BLaER1 treated with 17β-estradiol and CSF1 and Interleukin-3, amounts not matched to agents 10 nM and 100 nM (cell line): Measurements from ENCODE around the gene CCNT2.

ENCODE experiments used
- H3K27ac ChIP-seq, 11 experiments: shearing (Covaris generic); formaldehyde crosslinking; 2 replicates each; pipeline ENCODE4 v1.8.1; 2022
- H3K27me3 ChIP-seq, 11 experiments: shearing (Covaris generic); formaldehyde crosslinking; 2 replicates each; pipeline ENCODE4 v1.8.1; 2022
- H3K36me3 ChIP-seq, 11 experiments: shearing (Covaris generic); formaldehyde crosslinking; 2 replicates each; pipeline ENCODE4 v1.8.1; 2022
- H3K4me1 ChIP-seq, 10 experiments: shearing (Covaris generic); formaldehyde crosslinking; 2 replicates each; pipeline ENCODE4 v1.8.1; 2022
- H3K4me2 ChIP-seq, 11 experiments: shearing (Covaris generic); formaldehyde crosslinking; 2 replicates each; pipeline ENCODE4 v1.8.1; 2022
- H3K4me3 ChIP-seq, 10 experiments: shearing (Covaris generic); formaldehyde crosslinking; 2 replicates each; pipeline ENCODE4 v1.8.1; 2022
- H3K9ac ChIP-seq, 11 experiments: shearing (Covaris generic); formaldehyde crosslinking; 2 replicates each; pipeline ENCODE4 v1.8.1; 2022
- H3K9me3 ChIP-seq, 11 experiments: shearing (Covaris generic); formaldehyde crosslinking; replicated peaks in 1 of 11; 2 replicates each; pipeline ENCODE4 v1.8.1; 2022
- H4K20me1 ChIP-seq, 11 experiments: shearing (Covaris generic); formaldehyde crosslinking; 2 replicates each; pipeline ENCODE4 v1.8.1; 2022
- Cebpa-rat ChIP-seq, 11 experiments: shearing (Covaris generic); IDR thresholded peaks; 2 replicates each; pipeline ENCODE4 v1.8.1; 2022

The CCNT2 gene

DNA sequence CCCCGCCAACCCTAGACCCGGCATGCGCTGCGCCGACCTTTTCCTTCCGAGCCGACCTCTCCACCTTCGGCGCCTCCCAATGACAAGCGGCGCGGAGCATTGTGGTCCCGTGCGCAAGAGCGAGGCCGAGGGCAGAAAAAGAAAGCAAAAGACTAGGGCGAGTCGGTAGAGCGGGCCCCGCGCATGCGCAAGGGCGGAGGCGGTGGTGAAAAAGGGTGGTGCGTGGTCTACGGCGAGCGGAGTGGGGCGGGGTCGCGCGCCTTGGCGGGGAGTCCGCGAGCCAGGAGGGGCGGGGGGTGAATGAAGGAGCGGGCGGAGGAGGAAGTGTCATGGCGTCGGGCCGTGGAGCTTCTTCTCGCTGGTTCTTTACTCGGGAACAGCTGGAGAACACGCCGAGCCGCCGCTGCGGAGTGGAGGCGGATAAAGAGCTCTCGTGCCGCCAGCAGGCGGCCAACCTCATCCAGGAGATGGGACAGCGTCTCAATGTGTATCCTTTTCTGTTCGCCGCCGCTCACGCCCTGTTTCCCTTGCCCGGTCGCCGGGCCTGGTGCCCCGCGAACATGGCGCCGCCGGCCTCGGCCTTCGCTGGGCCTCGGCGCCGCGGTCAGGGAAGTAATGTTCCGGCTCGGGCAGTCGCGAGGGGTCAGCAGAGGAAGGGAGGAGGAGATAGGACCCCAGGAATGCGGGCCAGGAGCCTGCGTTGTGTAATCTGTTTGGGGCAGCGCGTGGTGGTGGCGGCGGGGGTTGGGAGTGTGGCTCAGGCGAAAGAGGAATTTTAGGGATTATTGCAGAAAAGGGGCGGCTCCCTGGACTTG, at the start of gene CCNT2:
Gene CCNT2, plus strand, starts transcription at position 297 of the 815 bp plus-strand sequence. Its CDS starts 33 bp downstream, at position 330.
- no peaks in the 10 kb centered on the region for H3K27me3 ChIP-seq
- peak within 1 kb of the TSS; percentile 93 to 100 (median 99) for H3K9ac ChIP-seq
- peaks cover 21 to 49% (median 32%) of the 10 kb centered on the region in 10 experiments for H3K4me1 ChIP-seq
- H3K4me3 ChIP-seq = peak within 1 kb of the TSS; percentile 73 to 98 (median 94)
- peak within 1 kb of the TSS; percentile 87 to 99 (median 92) for H3K4me2 ChIP-seq
- peaks cover 36 to 44% (median 43%) of the 10 kb centered on the region in 11 experiments for H4K20me1 ChIP-seq
- H3K36me3 ChIP-seq = peaks cover 16 to 42% (median 29%) of the 10 kb centered on the region in 11 experiments; a peak in 21 of 22 replicates
- peak within 1 kb of the TSS; percentile 95 to 100 (median 99) for H3K27ac ChIP-seq
- peaks cover 0 to 6% (median 0%) of the 10 kb centered on the region in 11 experiments; a peak in 3 of 22 replicates for H3K9me3 ChIP-seq
- no peak for TF ChIP-seq Cebpa-rat (IDR thresholded peaks at IDR 0.05)

DNA sequence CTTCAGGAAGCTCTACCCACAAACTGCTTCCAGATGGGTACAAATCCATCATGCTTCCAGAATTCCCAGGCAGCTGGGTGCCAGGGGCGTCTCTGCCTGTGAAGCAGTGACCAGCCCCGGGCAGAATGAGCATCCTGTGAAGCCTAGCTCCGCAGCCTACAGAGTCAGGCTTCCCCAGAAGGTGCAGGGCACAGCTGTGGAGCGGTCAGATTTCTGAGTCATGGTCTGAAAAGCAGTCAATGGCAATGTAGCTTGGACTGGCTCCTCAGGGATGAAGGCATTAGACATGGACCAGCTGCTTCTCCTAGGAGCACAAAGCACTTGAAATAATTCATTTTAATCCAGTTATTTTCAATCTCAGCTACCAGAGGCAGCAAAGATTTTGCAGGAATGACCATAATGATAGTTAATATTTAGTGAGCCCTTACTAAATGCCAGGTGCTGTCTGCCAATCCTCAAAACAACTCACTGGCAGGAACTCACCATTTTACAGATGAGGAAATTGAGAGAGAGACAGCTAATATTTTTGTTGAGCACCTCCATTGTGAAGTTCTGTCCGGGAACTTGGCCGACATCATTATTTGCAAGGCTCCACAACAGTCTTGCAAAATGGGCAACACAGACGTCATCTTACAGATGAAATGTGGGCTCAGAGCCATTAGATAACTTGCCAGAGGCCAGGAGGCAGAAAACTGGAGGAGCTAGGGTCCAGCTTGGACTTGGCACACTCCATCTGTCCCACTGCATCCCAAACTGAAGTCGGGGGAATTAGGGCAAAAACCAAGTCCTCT, 48.5 kb upstream of the CCNT2 start:
- Histone ChIP-seq H4K20me1 (no peaks in the 10 kb centered on the region), H3K36me3 (no peaks in the 10 kb centered on the region), H3K27ac (no peak overlapping the region), H3K4me2 (no peak overlapping the region), H3K9me3 (no peaks in the 10 kb centered on the region), H3K4me1 (no peaks in the 10 kb centered on the region), H3K4me3 (no peak overlapping the region), H3K27me3 (no peaks in the 10 kb centered on the region), H3K9ac (no peak overlapping the region)
- TF ChIP-seq Cebpa-rat (IDR thresholded peaks at IDR 0.05) = no peak

DNA sequence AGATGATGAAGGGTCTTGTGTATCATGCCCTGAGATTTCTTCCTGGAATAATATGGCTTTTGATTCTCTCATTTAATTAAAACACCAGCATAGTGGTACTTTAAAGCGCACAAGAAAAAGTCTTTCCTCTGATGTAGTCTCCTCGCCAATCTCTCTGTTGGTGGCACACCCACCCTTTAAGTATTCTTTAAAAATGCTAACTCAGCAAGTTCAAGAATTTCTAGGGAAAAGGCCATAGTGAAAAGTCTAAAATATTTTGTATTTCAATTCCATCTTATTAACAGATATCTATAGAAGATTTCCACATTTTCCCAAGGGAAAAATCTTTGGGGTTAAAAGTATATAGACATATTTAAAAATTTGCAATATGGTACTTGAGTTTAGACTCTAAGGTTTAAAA, 45.5 kb upstream of the CCNT2 start:
- TF ChIP-seq Cebpa-rat (IDR thresholded peaks at IDR 0.05) = no peak
- no peaks in the 10 kb centered on the region for H3K36me3 ChIP-seq

DNA sequence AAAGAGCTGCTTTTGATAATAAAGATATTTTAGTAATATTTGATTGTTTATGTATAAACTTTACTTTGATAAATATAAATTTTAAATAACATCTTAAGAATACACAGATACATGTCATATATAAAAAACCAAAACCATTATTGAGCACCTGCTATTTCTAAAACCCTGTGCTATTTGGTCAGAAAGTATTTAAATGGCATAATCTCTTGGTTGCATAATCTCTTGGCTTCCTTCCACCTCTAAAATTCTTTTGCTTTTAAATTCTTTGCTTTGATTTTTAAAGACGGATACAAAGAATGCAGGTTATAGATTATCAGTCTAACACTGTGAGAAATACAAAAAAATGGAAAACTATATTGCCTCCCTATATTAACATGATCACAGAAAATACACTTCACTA, 43.3 kb upstream of the CCNT2 start:
- no peak overlapping the region for H3K4me3 ChIP-seq
- TF ChIP-seq Cebpa-rat (IDR thresholded peaks at IDR 0.05) = no peak
- H3K4me1 ChIP-seq = no peaks in the 10 kb centered on the region
- no peaks in the 10 kb centered on the region for H3K36me3 ChIP-seq
- H4K20me1 ChIP-seq = no peaks in the 10 kb centered on the region
- H3K9me3 ChIP-seq = peaks cover 11 to 17% (median 14%) of the 10 kb centered on the region in 11 experiments; a peak in 19 of 22 replicates
- H3K27me3 ChIP-seq = no peaks in the 10 kb centered on the region
- H3K4me2 ChIP-seq = no peak overlapping the region
- no peak overlapping the region for H3K27ac ChIP-seq
- no peak overlapping the region for H3K9ac ChIP-seq

More for the DNA sequence above, 45.5 kb upstream of the CCNT2 start:
- no peak overlapping the region for H3K9ac ChIP-seq
- no peak overlapping the region for H3K4me2 ChIP-seq
- H3K9me3 ChIP-seq = peaks cover 0 to 4% (median 3%) of the 10 kb centered on the region in 11 experiments; a peak in 13 of 22 replicates
- no peaks in the 10 kb centered on the region for H4K20me1 ChIP-seq
- H3K27ac ChIP-seq = no peak overlapping the region
- no peaks in the 10 kb centered on the region for H3K27me3 ChIP-seq
- no peaks in the 10 kb centered on the region for H3K4me1 ChIP-seq
- no peak overlapping the region for H3K4me3 ChIP-seq

DNA sequence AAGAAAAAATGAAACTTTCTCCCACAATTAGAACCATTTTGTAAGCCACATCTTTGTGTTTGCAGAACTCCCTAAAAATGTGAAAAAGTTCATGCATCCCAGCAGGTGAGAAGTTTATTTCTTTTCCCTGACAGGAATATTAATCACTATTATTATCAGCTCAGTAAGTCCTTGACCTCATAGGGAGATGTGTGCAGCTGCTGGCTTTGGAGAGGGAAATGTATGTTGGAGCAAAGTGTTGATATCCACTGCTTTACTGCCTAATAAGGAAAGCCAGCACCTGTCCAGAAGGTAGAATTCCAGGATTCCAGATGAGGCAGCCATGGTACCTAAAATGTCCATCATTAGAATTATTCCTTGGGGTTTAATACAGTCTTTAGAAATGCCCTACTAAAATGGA, 35.8 kb upstream of the CCNT2 start:
- Histone ChIP-seq H3K27ac (no peak overlapping the region), H3K9ac (no peak overlapping the region), H3K4me3 (no peak overlapping the region), H3K27me3 (no peaks in the 10 kb centered on the region), H3K9me3 (peaks cover 11 to 17% (median 14%) of the 10 kb centered on the region in 11 experiments; a peak in 19 of 22 replicates), H4K20me1 (no peaks in the 10 kb centered on the region), H3K4me2 (no peak overlapping the region), H3K4me1 (no peaks in the 10 kb centered on the region), H3K36me3 (no peaks in the 10 kb centered on the region)
- no peak for TF ChIP-seq Cebpa-rat (IDR thresholded peaks at IDR 0.05)

DNA sequence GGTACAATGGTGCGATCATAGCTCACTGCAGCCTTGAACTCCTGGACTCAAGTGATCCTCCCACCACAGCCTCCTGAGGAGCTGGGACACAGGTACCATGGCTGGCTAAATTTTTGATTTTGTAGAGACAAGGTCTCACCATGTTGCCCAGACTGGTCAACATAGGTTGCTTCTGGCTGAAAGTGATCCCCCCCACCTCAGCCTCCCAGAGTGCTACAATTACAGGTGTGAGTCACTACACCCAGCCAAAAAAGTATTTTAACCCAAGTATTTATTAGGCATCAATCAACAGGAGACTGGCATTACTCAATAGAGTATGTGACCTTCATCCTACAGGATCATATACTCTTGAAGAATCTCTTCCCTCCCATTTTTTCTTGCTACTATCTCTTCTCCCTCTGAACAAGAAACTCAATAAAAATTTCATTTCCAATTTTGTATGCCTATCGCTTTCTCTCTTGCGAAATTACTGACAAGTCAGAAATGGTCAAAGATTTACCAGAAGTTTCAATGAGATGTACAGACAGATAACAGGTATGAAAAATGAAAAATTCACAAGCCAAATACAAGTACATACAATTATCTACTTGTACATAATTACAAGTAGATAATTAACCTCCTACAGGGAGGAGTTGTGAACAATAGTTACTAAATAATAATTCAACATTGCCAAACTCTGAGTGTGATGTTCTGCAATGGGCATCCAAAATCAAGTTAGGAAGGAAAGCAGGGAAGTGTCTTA, 34.9 kb upstream of the CCNT2 start:
- H3K36me3 ChIP-seq = no peaks in the 10 kb centered on the region

GRCh38 chr2:134884435-134884834, 34.2 kb upstream of the CCNT2 start:
- no peaks in the 10 kb centered on the region for H3K36me3 ChIP-seq
- no peaks in the 10 kb centered on the region for H3K27me3 ChIP-seq
- no peak overlapping the region for H3K27ac ChIP-seq
- H3K9me3 ChIP-seq = peaks cover 0 to 2% (median 0%) of the 10 kb centered on the region in 11 experiments; a peak in 1 of 22 replicates
- no peak overlapping the region for H3K4me2 ChIP-seq
- H4K20me1 ChIP-seq = no peaks in the 10 kb centered on the region
- H3K4me1 ChIP-seq = no peaks in the 10 kb centered on the region
- H3K9ac ChIP-seq = no peak overlapping the region
- H3K4me3 ChIP-seq = no peak overlapping the region
- no peak for TF ChIP-seq Cebpa-rat (IDR thresholded peaks at IDR 0.05)

More for the DNA sequence above, 34.9 kb upstream of the CCNT2 start:
- Histone ChIP-seq H3K4me3 (no peak overlapping the region), H3K4me2 (no peak overlapping the region), H3K4me1 (no peaks in the 10 kb centered on the region), H3K9ac (no peak overlapping the region), H3K9me3 (peaks cover 4 to 9% (median 5%) of the 10 kb centered on the region in 11 experiments; a peak in 19 of 22 replicates), H3K27ac (no peak overlapping the region), H3K27me3 (no peaks in the 10 kb centered on the region), H4K20me1 (no peaks in the 10 kb centered on the region)
- no peak for TF ChIP-seq Cebpa-rat (IDR thresholded peaks at IDR 0.05)

DNA sequence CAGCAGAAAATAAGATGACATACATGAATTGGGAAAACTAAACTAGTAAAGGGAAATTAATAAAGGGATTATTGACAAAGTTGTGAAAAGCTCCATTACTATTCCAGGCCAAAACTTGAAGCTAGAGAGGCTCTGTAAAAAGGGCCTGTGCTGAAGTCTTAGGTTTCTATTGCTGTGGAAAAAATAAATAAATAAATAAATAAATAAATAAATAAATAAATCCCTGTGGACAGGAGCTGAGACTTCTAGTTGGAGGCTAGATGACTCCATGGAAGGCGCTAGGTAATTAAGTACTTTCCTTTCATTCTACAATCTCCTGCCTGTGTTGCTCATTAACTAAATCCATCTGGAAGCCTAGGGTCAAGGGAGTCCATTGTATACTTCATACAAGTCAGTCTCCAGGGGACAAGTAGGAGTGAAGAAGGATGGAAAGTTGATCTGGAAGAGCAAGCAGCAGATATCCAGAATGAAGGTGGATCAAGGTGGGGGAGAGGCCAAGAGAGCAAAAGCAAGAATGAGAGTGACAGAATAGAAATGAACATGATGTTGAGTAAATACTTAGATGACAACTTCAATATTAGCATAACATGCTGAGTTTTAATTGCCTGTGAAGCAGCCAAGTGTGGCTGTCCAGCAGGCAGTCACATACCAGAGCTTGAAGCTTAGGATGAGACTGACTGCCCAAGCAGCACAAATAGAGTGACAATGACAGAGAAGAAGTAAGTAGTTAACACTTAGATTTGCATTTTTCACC, 26.2 kb upstream of the CCNT2 start:
- Histone ChIP-seq H3K9me3 (no peaks in the 10 kb centered on the region), H3K4me1 (no peaks in the 10 kb centered on the region), H3K9ac (no peak overlapping the region), H3K4me3 (no peak overlapping the region), H3K27me3 (no peaks in the 10 kb centered on the region), H3K27ac (no peak overlapping the region), H4K20me1 (no peaks in the 10 kb centered on the region), H3K4me2 (no peak overlapping the region), H3K36me3 (no peaks in the 10 kb centered on the region)
- no peak for TF ChIP-seq Cebpa-rat (IDR thresholded peaks at IDR 0.05)
